SHP77 (cell line): ENCODE results near the gene ADISSP.
A peak's percentile ranks its signal among the peaks of the same experiment; 100 is the strongest.

Experiments used
- DNase-seq, 2 experiments: peaks; one replicate each; lab custom pipeline; 2025; lab: John Stamatoyannopoulos, UW

Gene ADISSP

GRCh38 chr20:3755269-3755668, 12.3 kb downstream of the ADISSP start:
- no peak for DNase-seq

- DNase-seq: no peak
Observed at GRCh38 chr20:3754276-3754630, 13.3 kb downstream of the ADISSP start.

- DNase-seq: no peak
Observed at GRCh38 chr20:3753501-3754275, 13.9 kb downstream of the ADISSP start.

- DNase-seq: peak; percentile 55 to 58
Observed at GRCh38 chr20:3753098-3753497, 14.5 kb downstream of the ADISSP start.

GRCh38 chr20:3752386-3752759, 15.2 kb downstream of the ADISSP start:
- DNase-seq: no peak

- DNase-seq: no peak
Observed at GRCh38 chr20:3751675-3752385, 15.7 kb downstream of the ADISSP start.

- DNase-seq: no peak
Observed at GRCh38 chr20:3751305-3751674, 16.3 kb downstream of the ADISSP start.

GRCh38 chr20:3749689-3750531, 17.6 kb downstream of the ADISSP start:
- peak; percentile 11 to 38 for DNase-seq

- no peak for DNase-seq
Observed at GRCh38 chr20:3749087-3749688, 18.4 kb downstream of the ADISSP start.

- DNase-seq: no peak
Observed at GRCh38 chr20:3748073-3748472, 19.5 kb downstream of the ADISSP start.

GRCh38 chr20:3747471-3747870, 20.1 kb downstream of the ADISSP start:
- DNase-seq: no peak

- no peak for DNase-seq
Observed at GRCh38 chr20:3745686-3746173, 21.8 kb downstream of the ADISSP start.

GRCh38 chr20:3744806-3745685, 22.5 kb downstream of the ADISSP start:
- peak in 1 of 2 experiments; percentile 26 for DNase-seq

GRCh38 chr20:3744037-3744436, 23.5 kb downstream of the ADISSP start:
- DNase-seq: no peak

GRCh38 chr20:3743251-3743650, 24.3 kb downstream of the ADISSP start:
- no peak for DNase-seq

GRCh38 chr20:3741836-3742458, 25.6 kb downstream of the ADISSP start:
- DNase-seq: no peak

GRCh38 chr20:3740615-3741301, 26.8 kb downstream of the ADISSP start:
- DNase-seq: no peak

GRCh38 chr20:3739926-3740451, 27.6 kb downstream of the ADISSP start:
- DNase-seq: no peak

- no peak for DNase-seq
Observed at GRCh38 chr20:3739054-3739925, 28.3 kb downstream of the ADISSP start.
